Mucosa of descending colon (tissue), 3 donors: ENCODE measurements around the gene NAT8L. TPM values are rescaled to one million over a fixed set of nuclear protein-coding genes. Genes with fewer than 3 reads are reported as not detected.

ENCODE experiments used
- ATAC-seq: fragments of 200-7000 bp; cut with Tn5 transposase; one replicate; pipeline ENCODE4 v1.9.1; 2020; ENCODE audit warnings: mild to moderate bottlenecking, moderate library complexity
- DNase-seq, 3 donors: peaks; one replicate each; pipeline ENCODE4 v3.0.0-alpha.2; 2020
- H3K36me3 ChIP-seq: fragments of 200-600 bp; one replicate; pipeline ENCODE4 v1.8.0; 2021; ENCODE audit warnings: low read depth, mild to moderate bottlenecking
- H3K4me1 ChIP-seq: fragments of 200-600 bp; one replicate; pipeline ENCODE4 v1.8.0; 2021; ENCODE audit warnings: low read depth, mild to moderate bottlenecking
- H3K4me3 ChIP-seq: fragments of 200-600 bp; one replicate; pipeline ENCODE4 v1.8.0; 2021; ENCODE audit warnings: mild to moderate bottlenecking
- H3K9me3 ChIP-seq: fragments of 200-600 bp; one replicate; pipeline ENCODE4 v1.8.0; 2021; ENCODE audit warnings: mild to moderate bottlenecking
- intact Hi-C, 2 donors: fragments of 100-400 bp; cut with DNase I in 1 of 2; cut with micrococcal nuclease in 1 of 2; formaldehyde crosslinking; loops; one replicate each; pipeline versions ENCODE4 v1.11.0 to v1.11.1; 2022; cut with DNase I, micrococcal nuclease
- total RNA-seq, 3 donors: library from RNA; stranded (reverse); fragmentation: NEBNext Ultra II Directional in 2 of 3; extraction: Animal tissue kit (Norgen Biotek cat#: 25700) in 2 of 3; gene quantifications; one replicate each; pipeline versions ENCODE4 v1.2.1 to v1.2.4, GENCODE V29; 2021 to 2023
- TF ChIP-seq, protein P1 (sequence below): fragments of 200-600 bp; IDR thresholded peaks from one replicate; pipeline ENCODE4 v1.8.0; 2022; ENCODE audit warnings: antibody characterized with exemption, mild to moderate bottlenecking
- donor health status: DM: no; HTN: no; CAD: no; lungs with moderate emphysema.
- donor health status: DM: no; HTN: no; CAD: no.
- donor health status: DM: no; HTN: yes; CAD: no.

The NAT8L gene
- total RNA-seq, 3 donors from 2014 or later: 0.24 to 0.66 (median 0.26) TPM

- no peak for DNase-seq
- TF ChIP-seq, protein P1, sequence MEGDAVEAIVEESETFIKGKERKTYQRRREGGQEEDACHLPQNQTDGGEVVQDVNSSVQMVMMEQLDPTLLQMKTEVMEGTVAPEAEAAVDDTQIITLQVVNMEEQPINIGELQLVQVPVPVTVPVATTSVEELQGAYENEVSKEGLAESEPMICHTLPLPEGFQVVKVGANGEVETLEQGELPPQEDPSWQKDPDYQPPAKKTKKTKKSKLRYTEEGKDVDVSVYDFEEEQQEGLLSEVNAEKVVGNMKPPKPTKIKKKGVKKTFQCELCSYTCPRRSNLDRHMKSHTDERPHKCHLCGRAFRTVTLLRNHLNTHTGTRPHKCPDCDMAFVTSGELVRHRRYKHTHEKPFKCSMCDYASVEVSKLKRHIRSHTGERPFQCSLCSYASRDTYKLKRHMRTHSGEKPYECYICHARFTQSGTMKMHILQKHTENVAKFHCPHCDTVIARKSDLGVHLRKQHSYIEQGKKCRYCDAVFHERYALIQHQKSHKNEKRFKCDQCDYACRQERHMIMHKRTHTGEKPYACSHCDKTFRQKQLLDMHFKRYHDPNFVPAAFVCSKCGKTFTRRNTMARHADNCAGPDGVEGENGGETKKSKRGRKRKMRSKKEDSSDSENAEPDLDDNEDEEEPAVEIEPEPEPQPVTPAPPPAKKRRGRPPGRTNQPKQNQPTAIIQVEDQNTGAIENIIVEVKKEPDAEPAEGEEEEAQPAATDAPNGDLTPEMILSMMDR: no peak
- H3K9me3 ChIP-seq: no peaks in the 10 kb centered on the region
- ATAC-seq: no peak
- H3K4me3 ChIP-seq: no peak overlapping the region
- intact Hi-C loops: no loop called here
- no peaks in the 10 kb centered on the region for H3K36me3 ChIP-seq
- peaks cover 8% of the 10 kb centered on the region for H3K4me1 ChIP-seq
Measured at GRCh38 chr4:2044542-2045517, 14.3 kb upstream of the NAT8L start.

DNA sequence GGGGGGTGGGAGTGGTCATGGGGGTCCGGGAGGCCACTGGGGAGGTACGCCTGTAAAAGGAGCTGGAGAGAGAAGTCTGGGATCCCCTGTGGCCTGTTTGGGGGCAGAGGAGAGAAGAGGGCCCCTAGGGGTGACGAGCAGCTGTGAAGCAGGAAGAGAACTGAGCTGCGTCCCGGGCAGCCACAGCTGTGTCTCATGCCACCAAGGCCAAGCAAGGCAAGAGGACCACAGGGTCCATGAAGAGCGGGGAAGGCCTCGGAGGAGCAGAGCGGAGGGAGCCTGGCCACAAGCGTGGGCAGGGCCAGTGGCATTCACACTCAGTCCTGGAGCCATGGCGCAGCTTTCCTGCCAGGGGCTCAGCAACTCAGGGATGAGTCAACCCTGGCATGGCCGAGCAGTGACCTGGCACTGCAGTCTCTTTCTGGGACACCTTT is 13.6 kb upstream of the NAT8L start:
- peaks cover 8% of the 10 kb centered on the region for H3K4me1 ChIP-seq
- H3K36me3 ChIP-seq: no peaks in the 10 kb centered on the region
- no peak overlapping the region for H3K4me3 ChIP-seq
- intact Hi-C loops: no loop called here
- ATAC-seq (no peak), DNase-seq (no peak)
- H3K9me3 ChIP-seq: no peaks in the 10 kb centered on the region
- TF ChIP-seq, protein P1: no peak

DNA sequence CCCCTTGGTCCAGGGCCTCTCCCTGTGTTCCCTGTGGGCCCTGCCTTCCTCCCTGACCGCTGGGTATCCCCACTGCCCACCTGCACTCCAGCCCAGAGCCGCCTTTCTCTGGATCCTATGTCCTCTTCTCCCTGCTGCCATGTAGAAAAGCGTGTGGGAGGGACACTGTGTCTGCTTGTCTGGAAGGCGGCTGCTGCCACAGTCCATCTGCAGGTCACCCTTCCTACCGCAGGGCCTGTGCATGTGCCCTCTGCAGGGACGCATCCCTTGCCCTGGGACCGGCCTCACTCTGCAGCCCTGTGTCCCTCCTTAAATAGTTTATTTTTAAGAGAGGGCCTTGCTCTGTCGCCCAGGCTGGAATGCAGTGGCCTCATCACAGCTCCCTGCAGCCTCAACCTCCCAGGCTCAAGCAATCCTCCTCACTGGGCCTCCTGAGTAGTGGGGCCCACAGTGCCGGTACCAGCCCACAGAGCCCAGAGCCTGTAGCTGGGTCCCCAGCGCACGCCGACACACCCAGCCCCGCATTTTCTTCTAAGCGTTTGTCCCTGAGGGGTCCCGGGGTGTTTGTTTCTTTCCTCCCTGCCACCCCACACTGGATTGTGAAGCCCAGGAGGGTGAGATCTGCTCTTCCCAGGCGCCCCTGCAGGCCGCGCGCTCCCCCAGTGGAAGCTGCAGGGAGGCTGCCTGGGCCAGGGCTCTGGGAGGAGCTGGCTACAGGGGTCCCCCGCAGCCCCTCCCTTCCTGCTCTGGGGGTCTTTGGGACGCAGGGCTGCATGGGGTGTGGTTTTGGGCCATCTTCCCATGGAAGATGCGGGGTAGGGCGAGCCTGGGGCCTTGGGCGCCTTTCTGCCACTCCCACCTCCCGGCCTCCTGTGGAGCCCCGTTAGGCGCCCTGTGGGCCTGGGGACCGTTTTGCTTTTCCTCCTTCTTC is 12.8 kb upstream of the NAT8L start:
- TF ChIP-seq, protein P1: no peak
- Histone ChIP-seq H3K36me3 (no peaks in the 10 kb centered on the region), H3K4me3 (no peak overlapping the region), H3K9me3 (no peaks in the 10 kb centered on the region), H3K4me1 (peaks cover under 1% of the 10 kb centered on the region)
- DNase-seq (no peak), ATAC-seq (no peak)
- intact Hi-C loops: no loop called here

GRCh38 chr4:2047031-2047660 is 12.0 kb upstream of the NAT8L start:
- Histone ChIP-seq H3K4me3 (no peak overlapping the region), H3K4me1 (no peaks in the 10 kb centered on the region), H3K36me3 (no peaks in the 10 kb centered on the region), H3K9me3 (no peaks in the 10 kb centered on the region)
- ATAC-seq (no peak), DNase-seq (no peak)
- intact Hi-C loops: no loop called here
- TF ChIP-seq, protein P1: no peak
